ENCODE measurements around the gene CD38.
"Not testable (repeated sequence)": the region's sequence is repeated elsewhere in the genome, so short reads cannot be mapped to it uniquely, and the experiment has no call there.

Gene CD38

DNA sequence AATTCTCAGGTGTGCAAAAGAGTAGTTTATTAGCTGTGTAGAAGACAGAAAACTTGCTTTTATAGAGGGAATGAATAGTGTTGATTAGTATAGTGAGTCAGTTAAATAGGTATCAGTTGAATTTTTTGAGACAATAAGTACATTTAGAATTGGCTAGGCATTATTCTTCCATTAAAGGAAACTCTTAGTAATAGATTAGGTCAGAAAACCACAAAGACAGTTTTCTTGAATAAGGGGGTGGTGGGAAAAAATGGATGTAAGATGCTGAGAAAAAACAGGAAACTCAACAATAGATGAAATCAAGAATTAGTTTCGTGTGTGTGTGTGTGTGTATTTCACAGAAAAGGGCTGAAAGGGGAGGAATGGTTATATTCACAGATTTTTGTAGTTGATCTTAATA, 16.8 kb downstream of the CD38 start:
- no peak for DNase-seq (ENCODE audit: low read depth in 2 of 2, low spot score in 1 of 2)

DNA sequence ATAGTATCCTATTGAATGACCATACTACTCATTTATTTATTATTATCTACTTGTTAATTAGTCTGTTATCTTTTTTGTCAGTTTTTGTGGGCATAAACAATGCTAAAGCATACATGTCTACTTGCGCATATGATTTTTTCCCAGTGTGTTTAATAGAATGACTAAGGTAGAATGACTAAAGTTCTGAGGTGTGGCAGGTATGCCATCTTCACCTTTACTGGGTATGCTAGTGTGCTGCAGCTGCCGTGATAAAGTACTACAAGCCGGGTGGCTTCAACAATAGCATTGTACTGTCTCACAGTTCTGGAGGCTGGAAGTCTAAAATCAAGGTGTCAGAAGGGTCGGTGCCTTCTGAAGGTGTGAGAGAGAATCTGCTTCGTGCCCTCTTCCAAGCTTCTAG, 19.2 kb downstream of the CD38 start:
- no peak for DNase-seq (ENCODE audit: low read depth in 2 of 2, low spot score in 1 of 2)

DNA sequence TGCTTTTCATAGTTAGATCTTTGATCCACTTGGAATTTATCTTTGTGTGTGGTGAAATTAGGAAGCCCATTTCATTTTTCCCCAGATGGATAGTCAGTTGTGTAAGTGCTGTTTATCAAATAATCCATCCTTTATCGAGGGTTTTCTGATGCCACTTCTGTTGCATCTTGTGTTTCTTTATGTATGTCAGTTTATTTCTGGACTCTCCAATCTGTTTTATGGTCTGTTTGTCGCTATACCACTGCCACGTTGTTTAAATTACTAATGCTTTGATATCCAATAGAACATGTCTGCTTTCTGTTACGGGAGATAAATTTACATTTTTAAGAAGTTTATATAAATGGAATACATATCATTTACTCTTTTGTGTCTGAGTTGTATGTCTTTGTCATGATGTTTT, 21.0 kb downstream of the CD38 start:
- no peak for DNase-seq (ENCODE audit: low read depth in 2 of 2, low spot score in 1 of 2)

DNA sequence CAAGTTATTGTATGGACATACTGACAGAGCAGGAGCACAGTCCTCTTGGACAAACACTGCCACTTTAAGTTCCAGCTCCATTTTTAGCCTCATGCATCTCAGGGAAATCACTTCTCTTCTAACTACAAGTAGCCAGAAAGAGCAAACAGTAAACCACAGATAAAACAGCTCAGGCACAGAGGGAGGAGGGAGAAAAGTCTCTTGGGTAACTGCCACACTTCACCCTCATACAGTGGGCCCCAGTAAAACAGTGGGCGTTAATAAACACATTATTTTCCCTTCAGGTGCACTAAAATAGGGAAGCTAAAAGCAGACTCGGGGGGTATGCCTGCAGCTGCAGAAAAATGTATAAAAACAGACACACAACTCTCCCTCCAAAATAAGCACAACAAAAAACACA, 21.6 kb downstream of the CD38 start:
- DNase-seq (ENCODE audit: low read depth in 2 of 2, low spot score in 1 of 2): no peak

DNA sequence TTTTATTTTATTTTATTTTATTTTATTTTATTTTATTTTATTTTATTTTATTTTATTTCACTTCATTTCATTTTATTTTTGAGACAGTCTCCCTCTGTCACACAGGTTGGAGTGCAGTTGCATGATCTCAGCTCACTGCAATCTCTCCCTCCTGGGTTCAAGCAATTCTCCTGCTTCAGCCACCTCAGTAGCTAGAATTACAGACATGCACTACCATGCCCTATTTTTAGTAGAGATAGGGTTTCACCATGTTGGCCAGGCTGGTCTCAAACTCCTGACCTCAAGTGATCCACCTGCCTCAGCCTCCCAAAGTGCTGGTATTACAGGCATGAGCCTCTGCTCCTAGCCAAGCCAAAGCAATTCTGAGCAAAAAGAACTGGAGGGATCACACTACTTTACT, 24.4 kb downstream of the CD38 start:
- DNase-seq (ENCODE audit: low read depth in 2 of 2, low spot score in 1 of 2): not testable (repeated sequence)

DNA sequence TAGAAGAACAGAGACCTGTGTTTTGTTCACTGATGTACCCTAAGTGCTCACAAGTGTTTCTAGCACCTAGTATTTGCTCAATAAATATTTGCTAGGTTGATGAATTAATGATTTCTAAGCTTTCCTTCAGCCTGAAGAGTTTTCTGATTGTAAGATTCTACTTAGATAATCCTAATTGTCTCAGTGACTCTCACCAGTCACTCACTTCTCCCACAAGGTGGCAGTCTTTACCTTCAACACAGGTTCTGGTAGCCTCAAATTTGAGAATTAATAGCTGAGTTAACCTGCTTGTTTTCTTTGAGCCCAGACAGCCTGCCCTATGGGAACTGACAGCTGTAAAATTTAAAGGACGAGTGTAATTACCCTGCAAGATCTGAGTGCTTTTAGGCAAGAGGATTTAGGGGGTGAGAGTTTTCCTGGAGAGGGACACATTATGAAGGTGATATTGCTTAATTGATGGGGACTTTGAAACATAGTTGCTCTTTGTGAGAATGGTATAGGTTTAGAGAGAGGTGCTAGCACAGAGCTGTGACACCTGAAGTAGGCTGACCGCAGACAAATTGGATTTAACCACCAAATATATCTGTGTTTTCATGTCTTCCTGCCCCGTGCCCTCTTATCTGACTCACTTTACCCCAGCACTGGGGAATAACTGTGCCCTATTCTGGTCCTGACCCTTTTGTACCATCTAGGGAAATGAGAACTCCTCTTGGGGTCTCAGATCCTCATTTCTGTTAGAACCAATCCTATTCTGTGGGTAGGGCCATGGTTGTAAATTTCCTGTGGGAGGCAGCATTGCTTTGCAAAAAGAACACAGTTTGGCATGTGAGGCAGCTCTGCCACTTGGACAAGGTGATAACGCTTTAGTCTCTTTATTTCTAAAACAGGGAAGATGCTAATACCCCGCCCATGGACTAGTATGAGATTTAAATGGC, 27.7 kb downstream of the CD38 start:
- DNase-seq (ENCODE audit: low read depth in 2 of 2, low spot score in 1 of 2): peak in 1 of 2 donors; percentile 5

DNA sequence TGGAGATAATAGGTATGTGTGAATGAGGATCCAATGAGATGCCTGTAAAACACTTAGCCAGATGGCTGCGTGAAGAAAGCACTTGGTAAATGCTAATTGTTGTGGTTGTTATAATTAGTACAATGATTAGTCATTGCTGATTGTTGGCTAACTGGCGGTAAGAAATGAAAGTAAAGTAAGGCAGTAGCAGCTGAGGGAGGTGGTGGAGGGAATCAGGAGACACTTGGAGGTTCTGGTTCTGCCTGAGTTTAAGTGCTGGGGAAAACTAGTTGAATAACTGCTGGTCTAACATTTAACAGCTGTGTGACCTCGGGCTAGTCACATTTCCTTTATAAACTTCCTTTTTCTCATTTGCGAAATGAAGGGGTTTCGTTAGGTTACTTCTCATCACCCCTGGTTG, 30.9 kb downstream of the CD38 start:
- no peak for DNase-seq (ENCODE audit: low read depth in 2 of 2, low spot score in 1 of 2)

DNA sequence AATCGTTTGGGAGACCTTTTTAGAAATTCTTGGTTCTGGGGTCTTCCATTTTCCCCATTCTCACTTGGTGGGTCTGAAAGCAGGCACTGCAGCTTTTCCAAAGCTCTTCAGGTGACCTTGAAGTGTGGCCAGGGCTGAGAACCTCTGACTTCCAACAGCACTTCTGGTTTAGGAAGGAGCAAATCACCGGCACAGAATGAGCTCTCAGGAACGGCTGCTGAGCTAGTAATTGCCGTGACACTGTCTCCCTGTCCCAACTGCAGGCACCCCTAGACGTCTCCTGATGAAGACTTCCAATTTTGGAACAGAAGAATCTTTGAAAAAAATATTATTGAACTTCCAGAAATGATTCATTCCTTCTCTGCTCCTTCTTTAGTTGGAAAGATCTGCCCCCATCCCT, 31.3 kb downstream of the CD38 start:
- no peak for DNase-seq (ENCODE audit: low read depth in 2 of 2, low spot score in 1 of 2)

DNA sequence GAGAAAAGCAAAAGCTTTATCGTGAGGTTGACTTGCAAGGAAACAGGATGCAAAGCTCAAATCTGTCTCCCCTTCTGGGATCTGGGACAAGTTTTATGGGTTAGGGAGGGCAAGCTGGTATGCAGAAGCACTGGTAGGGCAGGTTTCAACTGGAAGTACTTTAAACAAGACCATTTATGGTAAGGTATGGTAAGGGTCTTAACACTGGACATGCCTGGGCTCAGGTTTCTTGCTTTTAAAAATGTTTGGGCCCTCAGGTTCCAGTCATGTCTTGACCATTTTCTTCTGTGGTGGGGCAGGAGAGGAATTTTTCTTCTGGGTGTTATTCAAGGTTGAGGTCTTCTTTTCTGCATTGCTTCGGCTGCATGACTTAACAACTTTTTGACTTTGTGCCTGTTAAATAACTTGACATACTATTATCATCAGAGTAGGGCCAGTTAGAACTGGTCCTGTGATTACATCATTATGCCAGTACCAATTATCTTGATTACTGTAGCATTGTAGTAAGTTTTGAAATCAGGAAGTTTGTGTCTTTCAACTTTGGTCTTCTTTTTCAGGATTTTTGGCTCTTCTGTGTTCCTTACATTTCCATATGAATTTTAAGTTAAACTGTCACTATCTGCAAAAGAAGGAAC, 33.7 kb downstream of the CD38 start:
- no peak for DNase-seq (ENCODE audit: low read depth in 2 of 2, low spot score in 1 of 2)

DNA sequence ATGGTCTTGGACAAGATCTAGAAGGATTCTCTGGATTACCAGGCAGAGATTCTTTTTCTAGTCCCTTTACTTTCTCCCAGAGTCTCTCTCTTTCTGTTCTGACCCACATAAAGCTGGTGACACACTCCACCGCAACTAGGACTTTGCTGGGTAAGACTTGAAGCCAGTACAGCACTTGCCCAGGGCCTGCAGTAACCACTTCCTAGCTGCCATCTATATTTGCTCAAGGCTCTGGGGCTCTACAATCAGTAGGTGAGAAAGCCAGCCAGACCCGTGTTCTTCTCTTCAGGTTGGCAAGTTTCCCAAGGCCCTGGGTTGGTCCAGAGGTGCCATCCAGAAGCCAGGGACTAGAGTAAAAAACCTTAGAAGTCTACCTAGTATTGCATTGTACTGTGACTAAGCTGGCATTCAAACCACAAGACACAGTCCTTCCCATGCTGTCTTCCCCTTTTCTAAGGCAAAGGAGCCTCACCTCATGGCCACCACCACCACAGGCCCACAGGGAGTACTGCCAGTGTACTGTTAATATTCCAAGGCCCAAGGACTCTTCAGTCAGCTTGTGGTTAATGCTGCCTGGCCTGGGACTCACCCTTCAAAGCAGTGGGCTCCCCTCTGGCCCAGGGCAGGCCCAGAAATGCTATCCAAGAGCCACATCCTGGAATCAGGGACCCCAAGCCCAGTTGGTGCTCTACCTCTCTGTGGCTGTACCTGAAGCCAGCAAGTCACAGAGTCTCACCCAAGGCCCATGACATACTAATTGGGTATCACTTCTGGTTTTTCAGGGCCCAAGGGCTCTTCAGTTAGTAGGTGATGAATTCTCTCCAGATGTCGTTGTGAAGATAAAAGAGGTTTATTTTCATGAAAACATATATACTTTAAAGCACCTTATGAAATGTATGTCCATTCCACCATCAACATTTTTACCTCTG, 54.7 kb downstream of the CD38 start:
- DNase-seq (ENCODE audit: low read depth in 2 of 2, low spot score in 1 of 2): no peak

DNA sequence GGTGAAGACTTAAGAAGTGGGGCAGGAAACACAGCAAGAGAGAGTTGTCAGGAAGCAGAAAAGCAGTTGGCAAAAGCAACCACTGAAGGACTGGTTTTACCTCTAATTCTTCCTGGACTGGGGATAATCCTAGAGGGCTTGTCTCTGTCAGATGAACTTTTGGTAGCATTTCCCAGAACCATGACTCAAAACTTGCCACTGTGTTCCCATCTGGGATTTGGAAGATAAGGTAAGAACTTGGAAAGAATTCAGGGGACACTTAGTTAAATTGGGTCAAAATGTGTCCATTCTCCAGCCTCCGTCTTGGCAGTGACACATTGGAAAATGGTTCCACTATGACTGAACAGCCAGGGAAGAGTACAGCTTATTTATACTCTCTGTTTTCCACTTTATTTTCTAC, 55.7 kb downstream of the CD38 start:
- no peak for DNase-seq (ENCODE audit: low read depth in 2 of 2, low spot score in 1 of 2)

DNA sequence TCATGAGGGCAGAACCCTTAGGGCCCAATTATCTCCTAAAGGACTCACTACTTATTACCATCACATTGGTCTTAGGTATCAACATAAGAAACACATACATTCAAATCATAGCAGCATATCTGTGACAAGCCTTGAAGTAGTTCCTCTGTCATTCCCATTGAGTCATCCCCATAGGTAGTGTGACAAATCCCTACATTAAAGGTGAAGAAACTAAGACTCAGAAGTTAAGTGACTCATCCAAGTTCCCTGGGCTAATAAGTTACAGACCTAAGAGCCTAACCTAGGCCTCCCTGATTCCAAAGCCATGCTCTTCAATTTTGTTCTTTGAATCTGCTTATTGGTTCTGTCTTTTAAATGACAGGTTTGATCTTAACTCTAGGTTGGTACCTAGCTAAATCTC, 58.2 kb downstream of the CD38 start:
- DNase-seq (ENCODE audit: low read depth in 2 of 2, low spot score in 1 of 2): no peak

DNA sequence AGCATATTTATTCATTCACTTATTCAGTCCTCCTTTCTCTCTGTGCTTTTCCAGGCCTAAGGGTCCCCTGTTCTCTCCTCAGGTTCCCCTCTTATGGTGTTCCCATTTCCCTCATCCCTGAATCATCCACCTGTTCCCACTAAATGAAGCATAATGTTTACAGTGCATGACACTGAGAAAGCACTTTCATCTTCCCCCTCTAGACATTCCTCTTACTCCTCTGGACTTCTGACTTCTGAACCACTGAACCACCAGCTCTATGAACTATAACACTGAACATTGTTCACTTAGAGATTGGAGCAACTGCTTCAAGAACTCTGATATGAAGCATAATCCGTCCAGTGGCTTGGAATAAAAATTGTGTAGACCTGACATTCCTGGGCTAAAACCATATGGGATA, 59.5 kb downstream of the CD38 start:
- no peak for DNase-seq (ENCODE audit: low read depth in 2 of 2, low spot score in 1 of 2)

DNA sequence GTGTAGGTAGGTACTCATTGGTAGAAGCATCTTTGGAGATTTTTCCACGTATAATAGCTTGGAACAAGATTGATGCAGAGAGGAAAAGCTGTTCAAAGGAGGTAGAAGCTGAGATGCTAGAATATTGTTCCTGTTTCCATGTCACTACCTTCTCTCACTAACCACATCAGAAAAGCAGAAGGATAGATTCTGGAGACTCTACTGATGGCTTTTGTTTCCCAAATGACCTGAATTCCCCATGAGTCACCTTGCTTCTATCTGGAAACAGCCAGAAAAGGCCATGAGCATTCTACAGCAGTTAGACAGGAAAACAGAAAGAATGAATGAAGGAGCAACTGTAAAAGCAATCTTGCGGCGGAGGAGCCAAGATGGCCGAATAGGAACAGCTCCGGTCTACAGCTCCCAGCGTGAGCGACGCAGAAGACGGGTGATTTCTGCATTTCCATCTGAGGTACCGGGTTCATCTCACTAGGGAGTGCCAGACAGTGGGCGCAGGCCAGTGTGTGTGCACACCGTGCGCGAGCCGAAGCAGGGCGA, 63.1 kb downstream of the CD38 start:
- DNase-seq (ENCODE audit: low read depth in 2 of 2, low spot score in 1 of 2): not testable (repeated sequence)

DNA sequence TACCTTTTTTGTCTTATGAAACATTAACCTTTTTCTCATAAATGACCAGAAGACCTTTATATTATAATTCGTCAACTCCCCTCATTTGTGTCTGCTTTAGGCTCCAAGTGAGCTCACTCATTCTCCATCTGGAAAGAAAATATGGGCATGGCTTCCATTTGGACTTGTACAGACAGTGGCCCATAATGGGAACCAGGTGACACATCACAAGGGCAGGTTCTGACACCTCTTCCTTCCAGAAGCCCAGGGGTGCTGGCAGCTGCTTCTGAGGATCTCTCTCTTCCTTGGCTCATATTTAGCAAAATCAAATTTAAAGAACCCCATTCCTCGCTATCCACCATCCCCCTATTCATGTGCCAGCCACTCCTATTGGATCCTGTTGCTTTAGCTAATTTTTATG, 69.6 kb downstream of the CD38 start:
- no peak for DNase-seq (ENCODE audit: low read depth in 2 of 2, low spot score in 1 of 2)

DNA sequence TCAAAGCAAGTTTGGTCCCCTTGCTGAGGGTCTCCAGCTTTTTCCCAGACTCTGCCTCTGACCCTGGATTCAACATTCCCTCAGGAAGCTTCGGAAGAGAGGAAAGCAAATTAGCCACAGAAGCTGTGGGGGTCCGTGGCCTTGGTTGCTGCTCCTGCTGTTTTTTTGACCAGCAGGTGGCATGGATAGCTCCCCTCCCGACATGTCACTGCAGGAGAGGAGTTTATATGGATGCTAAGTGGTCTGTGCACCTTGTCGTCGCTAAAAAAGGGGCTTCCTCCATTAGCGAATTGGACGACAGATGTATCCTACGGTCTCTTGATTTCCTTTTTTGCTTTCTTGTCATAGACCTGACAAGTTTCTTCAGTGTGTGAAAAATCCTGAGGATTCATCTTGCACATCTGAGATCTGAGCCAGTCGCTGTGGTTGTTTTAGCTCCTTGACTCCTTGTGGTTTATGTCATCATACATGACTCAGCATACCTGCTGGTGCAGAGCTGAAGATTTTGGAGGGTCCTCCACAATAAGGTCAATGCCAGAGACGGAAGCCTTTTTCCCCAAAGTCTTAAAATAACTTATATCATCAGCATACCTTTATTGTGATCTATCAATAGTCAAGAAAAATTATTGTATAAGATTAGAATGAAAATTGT, 70.2 kb downstream of the CD38 start:
- DNase-seq (ENCODE audit: low read depth in 2 of 2, low spot score in 1 of 2): no peak

DNA sequence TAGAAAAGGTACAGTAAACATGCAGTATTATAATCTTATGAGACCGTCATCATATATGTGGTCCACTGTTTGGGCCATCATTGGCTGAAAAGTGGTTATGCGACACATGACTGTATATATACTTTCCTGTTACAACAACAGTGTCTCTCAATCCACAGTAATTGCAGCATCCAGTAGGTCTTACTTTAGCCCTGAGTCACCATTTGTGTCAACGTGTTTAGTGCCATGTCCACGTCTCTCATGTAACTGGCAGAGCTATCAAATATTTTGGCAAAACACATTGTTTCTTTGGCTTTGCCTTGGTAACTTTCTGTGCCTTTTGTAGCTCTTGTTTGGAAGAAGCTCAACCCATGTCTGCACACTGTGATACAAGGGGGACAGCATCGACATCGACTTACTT, 73.8 kb downstream of the CD38 start:
- DNase-seq (ENCODE audit: low read depth in 2 of 2, low spot score in 1 of 2): no peak

DNA sequence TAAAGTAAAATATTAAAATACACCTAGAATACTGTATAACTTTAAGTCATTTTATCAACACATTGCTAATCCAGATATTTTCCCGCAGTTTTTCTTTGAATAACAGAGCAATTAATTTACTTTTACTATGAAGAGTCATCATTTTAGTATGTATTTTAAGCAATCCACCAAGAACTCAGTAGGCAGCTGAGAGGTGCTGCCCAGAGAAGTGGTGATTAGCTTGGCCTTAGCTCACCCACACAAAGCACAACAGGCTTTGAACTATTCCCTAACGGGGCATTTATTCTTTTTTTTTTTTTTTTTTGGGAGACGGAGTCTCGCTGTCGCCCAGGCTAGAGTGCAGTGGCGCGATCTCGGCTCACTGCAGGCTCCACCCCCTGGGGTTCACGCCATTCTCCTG, 74.4 kb downstream of the CD38 start:
- no peak for DNase-seq (ENCODE audit: low read depth in 2 of 2, low spot score in 1 of 2)

DNA sequence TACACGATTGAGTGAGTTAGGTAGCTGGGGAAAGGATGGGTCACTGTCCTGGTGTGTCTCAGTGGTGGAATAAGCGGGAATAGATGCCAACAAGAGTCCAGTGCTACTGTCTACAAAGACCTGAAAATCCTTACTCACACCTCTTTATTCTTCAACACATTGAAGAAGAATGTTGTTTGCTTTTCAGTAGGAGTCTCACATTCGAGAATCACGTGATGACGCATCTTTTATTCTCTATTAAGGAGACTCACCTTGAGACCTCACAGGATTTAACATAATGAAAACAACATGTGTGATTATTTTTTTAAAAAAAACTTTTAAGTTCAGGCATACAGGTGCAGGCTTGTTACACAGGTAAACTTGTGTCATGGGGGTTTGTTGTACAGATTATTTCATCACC, 75.2 kb downstream of the CD38 start:
- DNase-seq (ENCODE audit: low read depth in 2 of 2, low spot score in 1 of 2): no peak

DNA sequence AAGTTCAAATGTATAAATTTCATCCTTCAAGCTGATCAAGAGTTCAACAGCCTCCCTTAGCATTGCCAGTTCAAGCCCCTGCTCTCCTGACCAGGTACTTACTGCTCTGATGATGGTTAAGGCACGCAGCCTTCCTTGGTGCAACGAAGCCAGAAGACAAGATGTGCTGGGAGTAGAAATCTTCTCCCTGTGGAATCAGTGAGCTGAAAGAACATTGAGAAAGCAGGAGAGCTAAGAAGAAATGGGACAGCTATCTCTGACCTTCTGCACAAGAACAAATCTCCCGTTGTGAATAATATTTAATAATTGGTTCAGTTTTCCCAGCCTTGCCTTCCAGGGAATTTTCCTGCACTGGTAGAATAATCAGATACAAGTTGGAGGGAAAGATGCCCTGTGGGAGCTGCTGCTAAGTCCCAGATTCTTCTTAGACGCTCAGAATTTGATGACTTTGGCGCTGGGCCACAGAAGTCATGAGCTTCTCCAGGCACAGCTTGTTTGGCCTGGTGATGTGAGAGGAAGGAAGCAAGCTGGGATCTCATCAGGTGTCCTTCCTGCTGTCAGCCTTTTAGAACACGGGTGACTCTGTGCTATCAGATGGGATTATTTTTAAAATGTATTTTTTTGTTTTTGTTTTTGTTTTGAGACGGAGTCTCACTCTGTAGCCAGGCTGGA, 77.8 kb downstream of the CD38 start:
- no peak for DNase-seq (ENCODE audit: low read depth in 2 of 2, low spot score in 1 of 2)
